WTC11 (cell line): ENCODE data around the gene HEPHL1. TPM values are rescaled to one million over a fixed set of nuclear protein-coding genes. Genes with fewer than 3 reads are reported as not detected.

Source experiments
- ATAC-seq: fragments of 200-7000 bp; cut with Tn5 transposase; 2 replicates; pipeline ENCODE4 v1.10.0; 2021; ENCODE audit warnings: mild to moderate bottlenecking, moderate library complexity
- CTCF ChIA-PET: fragments of 300-600 bp; sonication (Branson Sonifier 250); formaldehyde crosslinking; loops from one replicate; lab custom pipeline; 2021; ENCODE audit warnings: antibody characterized with exemption; lab: Charles Lee
- POLR2A ChIA-PET: fragments of 350-600 bp; sonication (Branson Sonifier 250); formaldehyde crosslinking; loops from one replicate; lab custom pipeline; 2021; ENCODE audit warnings: antibody characterized with exemption; lab: Charles Lee
- DNase-seq: peaks from one replicate; pipeline ENCODE4 v3.0.0; 2021; ENCODE audit warnings: low spot score
- H3K27ac Mint-ChIP-seq: 2 replicates; pipeline ENCODE4 v1.8.0; 2021; ENCODE audit warnings: mixed read lengths
- H3K27me3 Mint-ChIP-seq: 2 replicates; pipeline ENCODE4 v1.8.0; 2021; ENCODE audit warnings: low read depth, mild to moderate bottlenecking, moderate library complexity, mixed read lengths
- H3K36me3 Mint-ChIP-seq: 2 replicates; pipeline ENCODE4 v1.8.0; 2021; ENCODE audit warnings: mixed read lengths
- H3K4me1 Mint-ChIP-seq: 2 replicates; pipeline ENCODE4 v1.8.0; 2022; ENCODE audit warnings: mixed read lengths
- H3K4me3 Mint-ChIP-seq: 2 replicates; pipeline ENCODE4 v1.8.0; 2021; ENCODE audit warnings: mild to moderate bottlenecking, moderate library complexity, mixed read lengths
- H3K9me3 Mint-ChIP-seq: 2 replicates; pipeline ENCODE4 v1.8.0; 2021; ENCODE audit warnings: mixed read lengths
- CREB1 ChIP-seq: sonication (generic); formaldehyde crosslinking; IDR thresholded peaks from 2 replicates; pipeline ENCODE4 v1.8.0; 2023; ENCODE audit warnings: mild to moderate bottlenecking, missing genetic modification reagents
- ELF4 ChIP-seq: sonication (generic); formaldehyde crosslinking; IDR thresholded peaks from 2 replicates; pipeline ENCODE4 v1.8.1; 2022; ENCODE audit warnings: low read depth, mild to moderate bottlenecking, moderate library complexity, missing genetic modification reagents
- EMX1 ChIP-seq: fragments of 250-450 bp; sonication (Bioruptor Pico); IDR thresholded peaks from 2 replicates; pipeline ENCODE4 v1.8.0; 2021; ENCODE audit warnings: mild to moderate bottlenecking
- GABPB1 ChIP-seq: sonication (generic); formaldehyde crosslinking; IDR thresholded peaks from 2 replicates; pipeline ENCODE4 v1.8.1; 2023; ENCODE audit warnings: mild to moderate bottlenecking, missing genetic modification reagents
- HMGA2 ChIP-seq: fragments of 250-450 bp; sonication (Bioruptor Pico); IDR thresholded peaks from 2 replicates; pipeline ENCODE4 v1.4.0; 2021; ENCODE audit warnings: mild to moderate bottlenecking, moderate library complexity
- MYBL2 ChIP-seq: sonication (generic); formaldehyde crosslinking; IDR thresholded peaks from 2 replicates; pipeline ENCODE4 v1.8.1; 2023; ENCODE audit warnings: mild to moderate bottlenecking, moderate library complexity, missing genetic modification reagents
- NFE2L1 ChIP-seq: sonication (generic); formaldehyde crosslinking; IDR thresholded peaks from 2 replicates; pipeline ENCODE4 v1.8.1; 2023; ENCODE audit warnings: missing genetic modification reagents
- NFYB ChIP-seq: sonication (generic); formaldehyde crosslinking; conservative IDR thresholded peaks from 2 replicates; pipeline ENCODE4 v1.8.0; 2022; ENCODE audit warnings: low read depth, missing genetic modification reagents
- NR3C1 ChIP-seq: sonication (generic); formaldehyde crosslinking; conservative IDR thresholded peaks from 2 replicates; pipeline ENCODE4 v1.8.1; 2023; ENCODE audit warnings: low read depth, mild to moderate bottlenecking, missing genetic modification reagents
- OVOL2 ChIP-seq: fragments of 250-450 bp; sonication (Bioruptor Pico); IDR thresholded peaks from 2 replicates; pipeline ENCODE4 v1.9.0; 2021; ENCODE audit warnings: mild to moderate bottlenecking, borderline replicate concordance
- PRRX2 ChIP-seq: fragments of 250-450 bp; sonication (Bioruptor Pico); IDR thresholded peaks from 2 replicates; pipeline ENCODE4 v1.8.0; 2021; ENCODE audit warnings: mild to moderate bottlenecking
- RELA ChIP-seq: sonication (generic); formaldehyde crosslinking; IDR thresholded peaks from 2 replicates; pipeline ENCODE4 v1.8.1; 2022; ENCODE audit warnings: missing genetic modification reagents, mild to moderate bottlenecking, borderline replicate concordance
- SP1 ChIP-seq: sonication (generic); formaldehyde crosslinking; conservative IDR thresholded peaks from 2 replicates; pipeline ENCODE4 v1.8.1; 2022; ENCODE audit warnings: missing genetic modification reagents
- TEAD1 ChIP-seq: sonication (generic); formaldehyde crosslinking; IDR thresholded peaks from 2 replicates; pipeline ENCODE4 v1.8.0; 2022; ENCODE audit warnings: mild to moderate bottlenecking, missing genetic modification reagents
- ZBTB21 ChIP-seq: sonication (generic); formaldehyde crosslinking; IDR thresholded peaks from 2 replicates; pipeline ENCODE4 v1.8.1; 2023; ENCODE audit warnings: mild to moderate bottlenecking, missing genetic modification reagents, borderline replicate concordance
- ZNF138 ChIP-seq: sonication (generic); formaldehyde crosslinking; conservative IDR thresholded peaks from 2 replicates; pipeline ENCODE4 v1.8.1; 2022; ENCODE audit warnings: mild to moderate bottlenecking, moderate library complexity, missing genetic modification reagents
- ZNF219 ChIP-seq: sonication (generic); formaldehyde crosslinking; IDR thresholded peaks from 2 replicates; pipeline ENCODE4 v1.8.0; 2023; ENCODE audit warnings: missing genetic modification reagents, mild to moderate bottlenecking, borderline replicate concordance
- ZNF232 ChIP-seq: sonication (generic); formaldehyde crosslinking; IDR thresholded peaks from 2 replicates; pipeline ENCODE4 v1.8.0; 2022; ENCODE audit warnings: mild to moderate bottlenecking, missing genetic modification reagents
- ZNF416 ChIP-seq: fragments of 250-450 bp; sonication (Bioruptor Pico); IDR thresholded peaks from 2 replicates; pipeline ENCODE4 v1.9.0; 2021; ENCODE audit warnings: mild to moderate bottlenecking, inconsistent platforms
- total RNA-seq: library from RNA; stranded (reverse); gene quantifications from 3 replicates; pipeline ENCODE4 v1.2.3, GENCODE V29; 2021
- TF ChIP-seq, protein P1 (sequence below): sonication (generic); formaldehyde crosslinking; IDR thresholded peaks from 2 replicates; pipeline ENCODE4 v1.8.1; 2023; ENCODE audit warnings: mild to moderate bottlenecking, missing genetic modification reagents
- TF ChIP-seq, protein P2 (sequence below): sonication (generic); formaldehyde crosslinking; IDR thresholded peaks from 2 replicates; pipeline ENCODE4 v1.8.1; 2023; ENCODE audit warnings: mild to moderate bottlenecking, moderate library complexity, missing genetic modification reagents
- TF ChIP-seq, protein P3 (sequence below): sonication (generic); formaldehyde crosslinking; IDR thresholded peaks from 2 replicates; pipeline ENCODE4 v1.8.1; 2023; ENCODE audit warnings: mild to moderate bottlenecking, missing genetic modification reagents, moderate library complexity
- TF ChIP-seq, protein P4 (sequence below): fragments of 250-450 bp; sonication (Bioruptor Pico); IDR thresholded peaks from 2 replicates; pipeline ENCODE4 v2.1.2; 2022; ENCODE audit warnings: mild to moderate bottlenecking, moderate library complexity
- TF ChIP-seq, protein P5 (sequence below): sonication (generic); formaldehyde crosslinking; IDR thresholded peaks from 2 replicates; pipeline ENCODE4 v1.8.0; 2022; ENCODE audit warnings: mild to moderate bottlenecking, missing genetic modification reagents
- TF ChIP-seq, protein P6 (sequence below): fragments of 250-450 bp; sonication (Bioruptor Pico); IDR thresholded peaks from 2 replicates; pipeline ENCODE4 v1.9.0; 2021; ENCODE audit warnings: mild to moderate bottlenecking
- TF ChIP-seq, protein P7 (sequence below): fragments of 250-450 bp; sonication (Bioruptor Pico); IDR thresholded peaks from 2 replicates; pipeline ENCODE4 v1.9.0; 2021; ENCODE audit warnings: moderate library complexity, mild to moderate bottlenecking, inconsistent platforms, borderline replicate concordance

HEPHL1 gene
- total RNA-seq, 1 experiment from 2014 or later, result 0.13 TPM

DNA sequence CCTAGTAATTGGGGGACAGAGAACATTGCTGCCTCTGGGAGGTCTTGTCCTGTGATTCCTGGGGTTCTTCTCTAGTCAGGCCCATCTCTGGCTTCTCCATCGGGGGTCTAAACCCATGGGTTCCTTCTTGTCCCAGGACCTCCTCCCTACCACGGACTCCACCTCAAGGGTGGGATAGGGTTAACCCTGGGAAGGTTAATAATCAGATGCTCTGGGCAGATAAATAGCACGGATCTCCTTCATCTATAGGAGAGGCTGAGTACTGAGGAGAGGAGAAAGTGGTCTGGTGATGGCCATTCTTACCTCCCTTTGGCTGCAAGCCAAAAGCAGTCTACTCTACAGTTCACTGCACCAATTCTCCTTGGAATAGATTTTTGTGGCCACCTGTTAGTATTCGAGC, 10.5 kb downstream of the HEPHL1 start (continued):
- no peak for TF ChIP-seq NFYB (CRISPR knock-in tag)
- TF ChIP-seq ZNF138, result no peak
- TF ChIP-seq ZNF219 (CRISPR knock-in tag), result no peak
- TF ChIP-seq MYBL2 (CRISPR knock-in tag), result no peak
- TF ChIP-seq ZBTB21 (CRISPR knock-in tag), result no peak
- no peak for TF ChIP-seq OVOL2 (CRISPR knock-in tag)
- TF ChIP-seq CREB1 (CRISPR knock-in tag), result no peak
- TF ChIP-seq, protein P1, sequence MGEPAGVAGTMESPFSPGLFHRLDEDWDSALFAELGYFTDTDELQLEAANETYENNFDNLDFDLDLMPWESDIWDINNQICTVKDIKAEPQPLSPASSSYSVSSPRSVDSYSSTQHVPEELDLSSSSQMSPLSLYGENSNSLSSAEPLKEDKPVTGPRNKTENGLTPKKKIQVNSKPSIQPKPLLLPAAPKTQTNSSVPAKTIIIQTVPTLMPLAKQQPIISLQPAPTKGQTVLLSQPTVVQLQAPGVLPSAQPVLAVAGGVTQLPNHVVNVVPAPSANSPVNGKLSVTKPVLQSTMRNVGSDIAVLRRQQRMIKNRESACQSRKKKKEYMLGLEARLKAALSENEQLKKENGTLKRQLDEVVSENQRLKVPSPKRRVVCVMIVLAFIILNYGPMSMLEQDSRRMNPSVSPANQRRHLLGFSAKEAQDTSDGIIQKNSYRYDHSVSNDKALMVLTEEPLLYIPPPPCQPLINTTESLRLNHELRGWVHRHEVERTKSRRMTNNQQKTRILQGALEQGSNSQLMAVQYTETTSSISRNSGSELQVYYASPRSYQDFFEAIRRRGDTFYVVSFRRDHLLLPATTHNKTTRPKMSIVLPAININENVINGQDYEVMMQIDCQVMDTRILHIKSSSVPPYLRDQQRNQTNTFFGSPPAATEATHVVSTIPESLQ, result no peak
- TF ChIP-seq, protein P2, sequence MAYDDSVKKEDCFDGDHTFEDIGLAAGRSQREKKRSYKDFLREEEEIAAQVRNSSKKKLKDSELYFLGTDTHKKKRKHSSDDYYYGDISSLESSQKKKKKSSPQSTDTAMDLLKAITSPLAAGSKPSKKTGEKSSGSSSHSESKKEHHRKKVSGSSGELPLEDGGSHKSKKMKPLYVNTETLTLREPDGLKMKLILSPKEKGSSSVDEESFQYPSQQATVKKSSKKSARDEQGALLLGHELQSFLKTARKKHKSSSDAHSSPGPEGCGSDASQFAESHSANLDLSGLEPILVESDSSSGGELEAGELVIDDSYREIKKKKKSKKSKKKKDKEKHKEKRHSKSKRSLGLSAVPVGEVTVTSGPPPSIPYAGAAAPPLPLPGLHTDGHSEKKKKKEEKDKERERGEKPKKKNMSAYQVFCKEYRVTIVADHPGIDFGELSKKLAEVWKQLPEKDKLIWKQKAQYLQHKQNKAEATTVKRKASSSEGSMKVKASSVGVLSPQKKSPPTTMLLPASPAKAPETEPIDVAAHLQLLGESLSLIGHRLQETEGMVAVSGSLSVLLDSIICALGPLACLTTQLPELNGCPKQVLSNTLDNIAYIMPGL (CRISPR knock-in tag), result no peak
- TF ChIP-seq, protein P3, sequence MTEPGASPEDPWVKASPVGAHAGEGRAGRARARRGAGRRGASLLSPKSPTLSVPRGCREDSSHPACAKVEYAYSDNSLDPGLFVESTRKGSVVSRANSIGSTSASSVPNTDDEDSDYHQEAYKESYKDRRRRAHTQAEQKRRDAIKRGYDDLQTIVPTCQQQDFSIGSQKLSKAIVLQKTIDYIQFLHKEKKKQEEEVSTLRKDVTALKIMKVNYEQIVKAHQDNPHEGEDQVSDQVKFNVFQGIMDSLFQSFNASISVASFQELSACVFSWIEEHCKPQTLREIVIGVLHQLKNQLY (CRISPR knock-in tag), result no peak

DNA sequence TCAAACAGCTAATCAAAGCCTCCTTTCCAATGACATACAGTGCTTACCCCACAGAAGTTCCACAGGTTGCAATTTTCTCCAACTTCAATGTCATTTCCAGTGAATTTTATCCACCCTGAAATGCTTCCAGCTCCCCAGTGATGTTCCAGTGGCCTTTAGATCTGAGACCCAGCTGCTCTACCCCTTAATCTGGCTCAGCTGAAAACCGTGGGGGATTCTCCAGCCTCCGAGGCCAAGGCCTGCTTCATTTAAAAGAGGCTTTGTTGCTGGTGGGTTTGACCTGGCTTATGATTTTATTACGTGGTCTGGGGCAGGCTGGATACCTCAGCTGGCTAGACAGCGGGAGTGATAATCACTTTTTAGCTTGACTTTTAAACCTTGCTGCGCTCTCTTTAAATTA, 10.9 kb downstream of the HEPHL1 start:
- no peak overlapping the region for H3K4me3 Mint-ChIP-seq
- POLR2A ChIA-PET, result no interaction called here

More for the DNA sequence above, 10.9 kb downstream of the HEPHL1 start:
- Mint-ChIP-seq H3K36me3 (peaks cover 9% of the 10 kb centered on the region), H3K9me3 (peaks cover 24% of the 10 kb centered on the region), H3K27me3 (0 out of 2 replicates have a peak, but pooled peaks cover under 1% of the 10 kb centered on the region), H3K4me1 (peaks cover 9% of the 10 kb centered on the region), H3K27ac (no peak overlapping the region)
- ATAC-seq, result no peak
- CTCF ChIA-PET, result no interaction called here
- DNase-seq, result no peak
- TF ChIP-seq, protein P4, sequence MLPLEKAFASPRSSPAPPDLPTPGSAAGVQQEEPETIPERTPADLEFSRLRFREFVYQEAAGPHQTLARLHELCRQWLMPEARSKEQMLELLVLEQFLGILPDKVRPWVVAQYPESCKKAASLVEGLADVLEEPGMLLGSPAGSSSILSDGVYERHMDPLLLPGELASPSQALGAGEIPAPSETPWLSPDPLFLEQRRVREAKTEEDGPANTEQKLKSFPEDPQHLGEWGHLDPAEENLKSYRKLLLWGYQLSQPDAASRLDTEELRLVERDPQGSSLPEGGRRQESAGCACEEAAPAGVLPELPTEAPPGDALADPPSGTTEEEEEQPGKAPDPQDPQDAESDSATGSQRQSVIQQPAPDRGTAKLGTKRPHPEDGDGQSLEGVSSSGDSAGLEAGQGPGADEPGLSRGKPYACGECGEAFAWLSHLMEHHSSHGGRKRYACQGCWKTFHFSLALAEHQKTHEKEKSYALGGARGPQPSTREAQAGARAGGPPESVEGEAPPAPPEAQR (CRISPR knock-in tag), result no peak
- TF ChIP-seq NFE2L1 (CRISPR knock-in tag) (no peak), NFYB (CRISPR knock-in tag) (no peak), RELA (CRISPR knock-in tag) (no peak), ZNF232 (CRISPR knock-in tag) (no peak), PRRX2 (CRISPR knock-in tag) (no peak), NR3C1 (CRISPR knock-in tag) (no peak), HMGA2 (CRISPR knock-in tag) (no peak), SP1 (CRISPR knock-in tag) (no peak), ZNF416 (CRISPR knock-in tag) (no peak), TEAD1 (CRISPR knock-in tag) (no peak), GABPB1 (no peak), EMX1 (CRISPR knock-in tag) (no peak), ELF4 (no peak)
- TF ChIP-seq, protein P5, sequence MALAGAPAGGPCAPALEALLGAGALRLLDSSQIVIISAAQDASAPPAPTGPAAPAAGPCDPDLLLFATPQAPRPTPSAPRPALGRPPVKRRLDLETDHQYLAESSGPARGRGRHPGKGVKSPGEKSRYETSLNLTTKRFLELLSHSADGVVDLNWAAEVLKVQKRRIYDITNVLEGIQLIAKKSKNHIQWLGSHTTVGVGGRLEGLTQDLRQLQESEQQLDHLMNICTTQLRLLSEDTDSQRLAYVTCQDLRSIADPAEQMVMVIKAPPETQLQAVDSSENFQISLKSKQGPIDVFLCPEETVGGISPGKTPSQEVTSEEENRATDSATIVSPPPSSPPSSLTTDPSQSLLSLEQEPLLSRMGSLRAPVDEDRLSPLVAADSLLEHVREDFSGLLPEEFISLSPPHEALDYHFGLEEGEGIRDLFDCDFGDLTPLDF (CRISPR knock-in tag), result no peak
- TF ChIP-seq, protein P3 (CRISPR knock-in tag), result no peak
- TF ChIP-seq, protein P6, sequence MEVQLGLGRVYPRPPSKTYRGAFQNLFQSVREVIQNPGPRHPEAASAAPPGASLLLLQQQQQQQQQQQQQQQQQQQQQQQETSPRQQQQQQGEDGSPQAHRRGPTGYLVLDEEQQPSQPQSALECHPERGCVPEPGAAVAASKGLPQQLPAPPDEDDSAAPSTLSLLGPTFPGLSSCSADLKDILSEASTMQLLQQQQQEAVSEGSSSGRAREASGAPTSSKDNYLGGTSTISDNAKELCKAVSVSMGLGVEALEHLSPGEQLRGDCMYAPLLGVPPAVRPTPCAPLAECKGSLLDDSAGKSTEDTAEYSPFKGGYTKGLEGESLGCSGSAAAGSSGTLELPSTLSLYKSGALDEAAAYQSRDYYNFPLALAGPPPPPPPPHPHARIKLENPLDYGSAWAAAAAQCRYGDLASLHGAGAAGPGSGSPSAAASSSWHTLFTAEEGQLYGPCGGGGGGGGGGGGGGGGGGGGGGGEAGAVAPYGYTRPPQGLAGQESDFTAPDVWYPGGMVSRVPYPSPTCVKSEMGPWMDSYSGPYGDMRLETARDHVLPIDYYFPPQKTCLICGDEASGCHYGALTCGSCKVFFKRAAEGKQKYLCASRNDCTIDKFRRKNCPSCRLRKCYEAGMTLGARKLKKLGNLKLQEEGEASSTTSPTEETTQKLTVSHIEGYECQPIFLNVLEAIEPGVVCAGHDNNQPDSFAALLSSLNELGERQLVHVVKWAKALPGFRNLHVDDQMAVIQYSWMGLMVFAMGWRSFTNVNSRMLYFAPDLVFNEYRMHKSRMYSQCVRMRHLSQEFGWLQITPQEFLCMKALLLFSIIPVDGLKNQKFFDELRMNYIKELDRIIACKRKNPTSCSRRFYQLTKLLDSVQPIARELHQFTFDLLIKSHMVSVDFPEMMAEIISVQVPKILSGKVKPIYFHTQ (CRISPR knock-in tag), result no peak
- TF ChIP-seq, protein P7, sequence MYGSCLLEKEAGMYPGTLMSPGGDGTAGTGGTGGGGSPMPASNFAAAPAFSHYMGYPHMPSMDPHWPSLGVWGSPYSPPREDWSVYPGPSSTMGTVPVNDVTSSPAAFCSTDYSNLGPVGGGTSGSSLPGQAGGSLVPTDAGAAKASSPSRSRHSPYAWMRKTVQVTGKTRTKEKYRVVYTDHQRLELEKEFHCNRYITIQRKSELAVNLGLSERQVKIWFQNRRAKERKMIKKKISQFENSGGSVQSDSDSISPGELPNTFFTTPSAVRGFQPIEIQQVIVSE, result no peak
